Ascending aorta (tissue), 2 donors: ENCODE results near the gene RAD51B. TPM values are rescaled to one million over a fixed set of nuclear protein-coding genes. Genes with fewer than 3 reads are reported as not detected.
"Not testable (repeated sequence)": the region's sequence is repeated elsewhere in the genome, so short reads cannot be mapped to it uniquely, and the experiment has no call there.

ENCODE experiments used
- DNase-seq, 2 donors: peaks; one replicate each; pipeline ENCODE4 v3.0.0-alpha.2; 2019; ENCODE audit warnings: low spot score in 2 of 2
- H3K27ac ChIP-seq, 2 donors: fragments of 200-600 bp; sonication (generic); one replicate each; pipeline ENCODE4 v1.5.1; 2016 to 2017; ENCODE audit warnings: mild to moderate bottlenecking in 1 of 2
- H3K27me3 ChIP-seq: fragments of 200-600 bp; sonication (generic); one replicate; pipeline ENCODE4 v1.5.1; 2017
- H3K36me3 ChIP-seq, 2 donors: fragments of 200-600 bp; sonication (generic); one replicate each; pipeline ENCODE4 v1.5.1; 2016
- H3K4me1 ChIP-seq, 2 donors: fragments of 200-600 bp; sonication (generic); one replicate each; pipeline ENCODE4 v1.5.1; 2016 to 2017; ENCODE audit warnings: mild to moderate bottlenecking in 1 of 2
- H3K4me3 ChIP-seq, 2 donors: fragments of 200-600 bp; sonication (generic); one replicate each; pipeline ENCODE4 v1.5.1; 2016 to 2017; ENCODE audit warnings: mild to moderate bottlenecking in 1 of 2
- H3K9me3 ChIP-seq, 2 donors: fragments of 200-600 bp; sonication (generic); one replicate each; pipeline ENCODE4 v1.5.1; 2016
- intact Hi-C: fragments of 100-400 bp; cut with DNase I; formaldehyde crosslinking; loops from one replicate; pipeline ENCODE4 v1.15.1; 2023
- total RNA-seq: library from RNA; depleted of rRNA; stranded (reverse); fragments of >200 nt; gene quantifications from one replicate; pipeline ENCODE4 v1.1.0, GENCODE V29; 2016
- TF ChIP-seq, protein P1 (sequence below), 3 experiments: fragments of 200-600 bp in 2 of 3; fragments of 450-650 bp in 1 of 3; sonication (generic) in 2 of 3; IDR thresholded peaks; one replicate each; pipeline ENCODE4 v1.5.1; 2016 to 2019; ENCODE audit warnings: antibody characterized with exemption in 3 of 3, mild to moderate bottlenecking in 1 of 3, moderate library complexity in 1 of 3

The RAD51B gene
- total RNA-seq, 1 donor from 2014 or later, result not detected

DNA sequence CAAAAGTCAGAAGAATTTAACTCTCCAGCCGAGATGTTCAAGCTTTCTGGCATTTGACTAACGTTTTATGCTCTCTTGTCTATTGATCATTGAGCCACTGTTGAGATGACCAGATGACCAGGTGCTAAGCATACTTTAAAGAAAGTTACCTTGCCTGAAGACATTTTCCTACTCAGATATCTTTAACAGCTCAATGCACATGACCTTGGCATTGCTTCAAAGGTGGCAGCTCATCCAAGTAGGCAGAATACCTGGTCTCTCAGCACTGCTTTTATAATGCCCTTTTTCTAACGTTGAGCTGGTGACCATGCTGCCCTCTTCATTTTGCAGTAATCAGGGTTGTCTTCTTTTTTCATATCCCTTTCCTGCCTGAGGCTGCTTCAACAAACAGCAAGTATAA is 358.1 kb downstream of the RAD51B start:
- H3K4me3 ChIP-seq, result no peak overlapping the region
- no peak for DNase-seq
- intact Hi-C loops, result no loop called here
- TF ChIP-seq, protein P1, sequence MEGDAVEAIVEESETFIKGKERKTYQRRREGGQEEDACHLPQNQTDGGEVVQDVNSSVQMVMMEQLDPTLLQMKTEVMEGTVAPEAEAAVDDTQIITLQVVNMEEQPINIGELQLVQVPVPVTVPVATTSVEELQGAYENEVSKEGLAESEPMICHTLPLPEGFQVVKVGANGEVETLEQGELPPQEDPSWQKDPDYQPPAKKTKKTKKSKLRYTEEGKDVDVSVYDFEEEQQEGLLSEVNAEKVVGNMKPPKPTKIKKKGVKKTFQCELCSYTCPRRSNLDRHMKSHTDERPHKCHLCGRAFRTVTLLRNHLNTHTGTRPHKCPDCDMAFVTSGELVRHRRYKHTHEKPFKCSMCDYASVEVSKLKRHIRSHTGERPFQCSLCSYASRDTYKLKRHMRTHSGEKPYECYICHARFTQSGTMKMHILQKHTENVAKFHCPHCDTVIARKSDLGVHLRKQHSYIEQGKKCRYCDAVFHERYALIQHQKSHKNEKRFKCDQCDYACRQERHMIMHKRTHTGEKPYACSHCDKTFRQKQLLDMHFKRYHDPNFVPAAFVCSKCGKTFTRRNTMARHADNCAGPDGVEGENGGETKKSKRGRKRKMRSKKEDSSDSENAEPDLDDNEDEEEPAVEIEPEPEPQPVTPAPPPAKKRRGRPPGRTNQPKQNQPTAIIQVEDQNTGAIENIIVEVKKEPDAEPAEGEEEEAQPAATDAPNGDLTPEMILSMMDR (IDR thresholded peaks at IDR 0.05), result no peak
- no peak overlapping the region for H3K27ac ChIP-seq
- no peaks in the 10 kb centered on the region for H3K36me3 ChIP-seq
- H3K27me3 ChIP-seq, result no peaks in the 10 kb centered on the region
- H3K9me3 ChIP-seq, result no peaks in the 10 kb centered on the region
- H3K4me1 ChIP-seq, result peaks cover 0 to 3% of the 10 kb centered on the region in 2 donors

DNA sequence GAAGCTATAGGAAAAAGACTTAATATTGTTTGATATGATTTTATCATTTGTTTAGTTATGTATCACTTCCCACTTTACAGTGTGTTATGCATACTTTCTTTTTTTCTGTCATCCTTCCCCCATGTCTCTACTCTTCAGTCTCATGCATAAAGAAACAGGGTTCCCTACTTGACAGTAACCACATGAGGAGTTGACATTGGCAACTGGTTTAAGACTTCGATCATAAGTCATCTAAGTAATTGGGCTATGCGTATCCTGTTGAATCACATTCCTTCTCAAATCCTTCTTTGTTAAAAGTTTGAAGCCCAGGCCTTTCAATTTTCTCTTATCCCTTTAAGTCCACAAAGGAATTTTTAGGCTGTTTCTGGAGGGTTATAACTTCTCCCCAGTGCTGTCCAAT is 358.7 kb downstream of the RAD51B start:
- Histone ChIP-seq H3K4me1 (peaks cover 0 to 3% of the 10 kb centered on the region in 2 donors), H3K27ac (no peak overlapping the region), H3K36me3 (no peaks in the 10 kb centered on the region), H3K9me3 (no peaks in the 10 kb centered on the region), H3K4me3 (no peak overlapping the region), H3K27me3 (no peaks in the 10 kb centered on the region)
- DNase-seq, result no peak
- intact Hi-C loops, result no loop called here
- TF ChIP-seq, protein P1 (IDR thresholded peaks at IDR 0.05), result no peak

GRCh38 chr14:68181519-68182326 is 362.1 kb downstream of the RAD51B start:
- Histone ChIP-seq H3K9me3 (no peaks in the 10 kb centered on the region), H3K36me3 (no peaks in the 10 kb centered on the region), H3K4me1 (peaks cover 0 to 3% of the 10 kb centered on the region in 2 donors), H3K27ac (no peak overlapping the region), H3K27me3 (no peaks in the 10 kb centered on the region), H3K4me3 (no peak overlapping the region)
- DNase-seq, result no peak
- TF ChIP-seq, protein P1 (IDR thresholded peaks at IDR 0.05), result no peak
- intact Hi-C loops, result no loop called here

DNA sequence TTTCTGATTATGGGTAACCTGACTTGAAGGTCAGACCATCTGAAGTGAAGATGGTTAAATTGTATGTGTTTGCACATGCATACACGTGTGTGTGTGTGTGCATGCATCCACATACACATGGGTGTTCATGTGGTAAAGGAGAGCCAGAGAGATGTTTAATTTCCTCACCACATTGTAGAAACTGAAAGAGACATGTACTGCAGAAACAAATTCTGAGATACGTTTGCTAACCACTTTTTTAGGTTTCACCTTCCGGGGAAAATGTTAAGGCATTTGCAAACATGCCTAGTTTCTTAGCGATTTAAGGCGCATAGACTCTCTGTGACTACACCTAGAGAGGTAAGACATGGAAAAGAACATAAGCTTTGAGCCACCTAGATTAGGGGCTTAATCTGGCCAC is 362.9 kb downstream of the RAD51B start:
- DNase-seq, result no peak
- Histone ChIP-seq H3K4me1 (peaks cover 0 to 3% of the 10 kb centered on the region in 2 donors), H3K4me3 (no peak overlapping the region), H3K27ac (no peak overlapping the region), H3K27me3 (no peaks in the 10 kb centered on the region), H3K36me3 (no peaks in the 10 kb centered on the region), H3K9me3 (no peaks in the 10 kb centered on the region)
- TF ChIP-seq, protein P1 (IDR thresholded peaks at IDR 0.05), result no peak
- intact Hi-C loops, result no loop called here

DNA sequence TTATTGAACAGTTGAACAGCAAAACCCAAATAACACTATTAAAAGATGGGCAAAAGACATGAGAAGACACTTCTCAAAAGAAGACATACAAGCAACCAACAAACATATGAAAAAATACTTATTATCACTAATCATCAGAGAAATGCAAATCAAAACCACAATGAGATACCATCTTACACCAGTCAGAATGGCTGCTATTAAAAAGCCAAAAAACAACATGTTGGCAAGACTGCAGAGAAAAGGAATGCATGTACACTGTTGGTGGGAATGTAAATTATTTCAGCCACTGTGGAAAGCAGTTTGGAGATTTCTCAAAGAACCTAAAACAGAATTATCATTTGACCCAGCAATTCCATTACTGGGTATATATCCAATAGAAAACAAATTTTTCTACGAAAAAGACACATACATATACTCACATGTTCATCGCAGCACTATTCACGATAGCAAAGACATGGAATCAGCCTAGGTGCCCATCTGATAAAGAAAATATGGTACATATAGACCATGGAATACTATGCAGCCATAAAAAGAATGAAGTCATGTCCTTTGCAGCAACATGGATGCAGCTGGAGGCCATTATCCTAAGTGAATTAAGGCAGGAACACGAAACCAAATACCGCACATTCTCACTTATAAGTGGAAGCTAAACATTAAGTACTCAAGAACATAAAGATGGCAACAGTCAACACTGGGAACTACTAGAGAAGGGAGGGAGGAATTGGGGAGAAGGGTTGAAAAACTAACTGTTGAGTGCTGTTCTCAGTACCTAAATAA is 367.1 kb downstream of the RAD51B start:
- H3K9me3 ChIP-seq, H3K27me3 ChIP-seq, DNase-seq, intact Hi-C loops, H3K27ac ChIP-seq, H3K4me3 ChIP-seq, H3K4me1 ChIP-seq, H3K36me3 ChIP-seq: not testable (repeated sequence)

DNA sequence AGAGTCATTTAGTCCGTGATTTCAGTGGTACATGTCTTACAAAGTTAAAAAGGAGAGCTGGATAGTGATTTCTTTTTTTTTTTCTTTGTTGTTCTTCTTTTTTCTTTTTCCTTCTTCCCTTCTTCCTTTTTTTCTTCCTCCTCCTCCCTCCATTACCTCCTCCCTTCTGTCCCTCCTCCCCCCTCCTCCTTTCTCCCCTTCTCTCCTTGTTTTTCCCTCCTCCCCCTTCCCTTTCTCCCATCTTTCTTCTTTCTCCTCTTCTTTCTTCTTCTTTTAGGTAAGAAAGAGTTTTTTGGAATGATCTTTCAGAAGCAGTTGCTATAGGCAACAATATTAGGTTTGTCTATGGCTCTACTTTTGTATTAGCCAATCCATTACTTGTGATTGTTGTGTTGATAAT is 368.6 kb downstream of the RAD51B start:
- intact Hi-C loops, result no loop called here
- no peaks in the 10 kb centered on the region for H3K36me3 ChIP-seq
- no peaks in the 10 kb centered on the region for H3K9me3 ChIP-seq
- H3K27me3 ChIP-seq, result no peaks in the 10 kb centered on the region
- H3K27ac ChIP-seq, result no peak overlapping the region
- TF ChIP-seq, protein P1 (IDR thresholded peaks at IDR 0.05), result no peak
- no peak for DNase-seq
- H3K4me1 ChIP-seq, result no peaks in the 10 kb centered on the region
- no peak overlapping the region for H3K4me3 ChIP-seq
